Keratinocyte (primary cell): ENCODE results near the gene MYH7B.

Experiments
- CTCF ChIP-seq, 3 experiments: IDR thresholded peaks in 1 of 3; conservative IDR thresholded peaks in 1 of 3; optimal IDR thresholded peaks in 1 of 3; 2 replicates in 2 of 3; 3 replicates in 1 of 3; pipeline versions ENCODE3 to v1.5.1; 2011; ENCODE audit warnings: low read length in 3 of 3, mild to moderate bottlenecking in 3 of 3, moderate library complexity in 2 of 3, control low read depth in 1 of 3, inconsistent platforms in 1 of 3; ENCODE audit not compliant: insufficient read depth in 2 of 3; ENCODE audit errors: extremely low read depth in 1 of 3
- EZH2 ChIP-seq: IDR thresholded peaks from one replicate; pipeline ENCODE4 v1.6.1; 2012; ENCODE audit warnings: inconsistent platforms, mild to moderate bottlenecking, low read length, moderate library complexity

GRCh38 chr20:35000922-35001595 is 45.4 kb downstream of the MYH7B start:
- TF ChIP-seq CTCF (optimal IDR thresholded peaks at IDR 0.05 in 1 of 3, IDR thresholded peaks at IDR 0.05 in 1 of 3, conservative IDR thresholded peaks at IDR 0.05 in 1 of 3; ENCODE audit: extremely low read depth in 1 of 3, insufficient read depth in 2 of 3, low read length in 3 of 3) (no peak), EZH2 (no peak)
